Loucy (cell line): Measurements from ENCODE around the gene DDN.

Experiments used
- H2AFZ ChIP-seq: fragments of 200-600 bp; sonication (generic); 2 replicates; pipeline ENCODE4 v1.6.0; 2016; ENCODE audit warnings: antibody characterized with exemption, mild to moderate bottlenecking, low read length, moderate library complexity
- H3F3A ChIP-seq: fragments of 200-600 bp; 2 replicates; pipeline ENCODE4 v1.6.0; 2016; ENCODE audit warnings: antibody characterized with exemption, low read depth, mild to moderate bottlenecking
- H3K27me3 ChIP-seq: fragments of 200-600 bp; sonication (generic); 2 replicates; pipeline ENCODE4 v1.6.1; 2014; ENCODE audit warnings: low read length, mild to moderate bottlenecking; ENCODE audit not compliant: insufficient read depth, poor library complexity, severe bottlenecking
- H3K36me3 ChIP-seq: fragments of 200-600 bp; sonication (generic); 2 replicates; pipeline ENCODE4 v1.6.1; 2016; ENCODE audit warnings: low read length; ENCODE audit not compliant: insufficient read depth
- H3K4me1 ChIP-seq: fragments of 200-600 bp; sonication (generic); 2 replicates; pipeline ENCODE4 v1.5.1; 2014; ENCODE audit warnings: low read length, mild to moderate bottlenecking; ENCODE audit not compliant: insufficient read depth, poor library complexity, severe bottlenecking
- H3K4me2 ChIP-seq: fragments of 200-600 bp; sonication (generic); 2 replicates; pipeline ENCODE4 v1.6.0; 2014; ENCODE audit warnings: antibody characterized with exemption, low read length, low read depth, mild to moderate bottlenecking; ENCODE audit not compliant: poor library complexity, severe bottlenecking
- H3K4me3 ChIP-seq: fragments of 200-600 bp; sonication (generic); 2 replicates; pipeline ENCODE4 v1.5.1; 2014; ENCODE audit warnings: low read length, mild to moderate bottlenecking, mixed read lengths; ENCODE audit not compliant: poor library complexity, severe bottlenecking
- H3K79me2 ChIP-seq: fragments of 200-600 bp; sonication (generic); 2 replicates; pipeline ENCODE4 v1.6.1; 2014; ENCODE audit warnings: low read length; ENCODE audit not compliant: insufficient read depth
- H3K9ac ChIP-seq: fragments of 200-600 bp; sonication (generic); 2 replicates; pipeline ENCODE4 v1.6.0; 2014; ENCODE audit warnings: mild to moderate bottlenecking, low read depth, low read length, moderate library complexity; ENCODE audit not compliant: poor library complexity, severe bottlenecking
- H3K9me2 ChIP-seq: fragments of 200-600 bp; sonication (generic); replicated peaks from 2 replicates; pipeline ENCODE4 v1.6.1; 2016; ENCODE audit warnings: low read depth, low read length, mixed read lengths
- H3K9me3 ChIP-seq: fragments of 200-600 bp; sonication (generic); 2 replicates; pipeline ENCODE4 v1.6.1; 2014; ENCODE audit warnings: mild to moderate bottlenecking, antibody characterized with exemption, low read length, low read depth; ENCODE audit not compliant: insufficient read depth
- H4K20me1 ChIP-seq: fragments of 200-600 bp; sonication (generic); 2 replicates; pipeline ENCODE4 v1.6.0; 2014; ENCODE audit warnings: antibody characterized with exemption, low read length, mild to moderate bottlenecking; ENCODE audit not compliant: insufficient read depth, poor library complexity, severe bottlenecking
- CTCF ChIP-seq: fragments of 200-600 bp; sonication (generic); conservative IDR thresholded peaks from 2 replicates; pipeline ENCODE4 v1.5.1; 2014; ENCODE audit warnings: mild to moderate bottlenecking, antibody characterized with exemption, low read length
- EZH2phosphoT487 ChIP-seq: fragments of 200-600 bp; IDR thresholded peaks from 2 replicates; pipeline ENCODE4 v1.6.1; 2018; ENCODE audit warnings: antibody characterized with exemption, mild to moderate bottlenecking, moderate library complexity, borderline replicate concordance

DDN gene

GRCh38 chr12:49037111-49037946 lies 38.2 kb upstream of the DDN start:
- Histone ChIP-seq H3K79me2 (no peaks in the 10 kb centered on the region), H3K9ac (no peak overlapping the region), H4K20me1 (no peaks in the 10 kb centered on the region), H3F3A (no peaks in the 10 kb centered on the region), H3K36me3 (peaks cover 87% of the 10 kb centered on the region; the same call in 1 of the 2 replicates), H3K27me3 (no peaks in the 10 kb centered on the region), H3K4me1 (no peaks in the 10 kb centered on the region), H3K4me3 (no peak overlapping the region), H3K9me3 (no peaks in the 10 kb centered on the region), H3K4me2 (no peak overlapping the region), H2AFZ (no peak overlapping the region), H3K9me2 (no peaks in the 10 kb centered on the region)
- TF ChIP-seq CTCF (no peak), EZH2phosphoT487 (no peak)

GRCh38 chr12:49036029-49036428 lies 36.9 kb upstream of the DDN start:
- no peaks in the 10 kb centered on the region for H3K4me1 ChIP-seq
- H3K9me3 ChIP-seq = no peaks in the 10 kb centered on the region
- H3K4me3 ChIP-seq = no peak overlapping the region
- no peaks in the 10 kb centered on the region for H3F3A ChIP-seq
- no peaks in the 10 kb centered on the region for H3K27me3 ChIP-seq
- H3K36me3 ChIP-seq = peaks cover 89% of the 10 kb centered on the region; the same call in 1 of the 2 replicates
- no peaks in the 10 kb centered on the region for H4K20me1 ChIP-seq
- H2AFZ ChIP-seq = no peak overlapping the region
- no peaks in the 10 kb centered on the region for H3K9me2 ChIP-seq
- H3K9ac ChIP-seq = no peak overlapping the region
- no peak overlapping the region for H3K4me2 ChIP-seq
- no peaks in the 10 kb centered on the region for H3K79me2 ChIP-seq
- TF ChIP-seq CTCF = no peak
- no peak for TF ChIP-seq EZH2phosphoT487

- Histone ChIP-seq H3K27me3 (no peaks in the 10 kb centered on the region), H3K4me3 (no peak overlapping the region), H4K20me1 (no peaks in the 10 kb centered on the region), H3K9me3 (no peaks in the 10 kb centered on the region), H2AFZ (no peak overlapping the region), H3F3A (no peaks in the 10 kb centered on the region), H3K9ac (no peak overlapping the region), H3K36me3 (peaks cover 77% of the 10 kb centered on the region; the same call in 1 of the 2 replicates), H3K4me1 (no peaks in the 10 kb centered on the region), H3K4me2 (no peak overlapping the region), H3K9me2 (no peaks in the 10 kb centered on the region), H3K79me2 (no peaks in the 10 kb centered on the region)
- TF ChIP-seq EZH2phosphoT487 (no peak), CTCF (no peak)
These were observed 35.1 kb upstream of the DDN start for GRCh38 chr12:49034286-49034622.
